Thyroid gland (tissue), 4 donors: ENCODE data around the gene LGR6.

ENCODE experiments used
- CTCF ChIP-seq, 6 experiments: fragments of 200-600 bp in 3 of 6; fragments of 450-650 bp in 3 of 6; sonication (generic) in 3 of 6; IDR thresholded peaks; one replicate each; pipeline ENCODE4 v1.5.1; 2016 to 2019; ENCODE audit warnings: antibody characterized with exemption in 6 of 6, mild to moderate bottlenecking in 2 of 6, inconsistent platforms in 1 of 6, moderate library complexity in 1 of 6
- POLR2A ChIP-seq, 2 donors: fragments of 450-650 bp; IDR thresholded peaks; one replicate each; pipeline ENCODE4 v1.6.1; 2017; ENCODE audit warnings: antibody characterized with exemption in 2 of 2, mild to moderate bottlenecking in 2 of 2, moderate library complexity in 1 of 2

- TF ChIP-seq CTCF (IDR thresholded peaks at IDR 0.05): no peak
- no peak for TF ChIP-seq POLR2A (IDR thresholded peaks at IDR 0.05)
Measured at GRCh38 chr1:202362212-202362611, 168.6 kb downstream of the LGR6 start.
